Activated gamma-delta T cell (primary cell): Measurements from ENCODE around the gene BFSP2.

Experiments used
- DNase-seq: peaks from one replicate; lab custom pipeline; 2025; lab: John Stamatoyannopoulos, UW

Gene BFSP2

GRCh38 chr3:133418361-133418760 is 18.5 kb downstream of the BFSP2 start:
- DNase-seq, result no peak

- no peak for DNase-seq
These were observed 19.5 kb downstream of the BFSP2 start for GRCh38 chr3:133419151-133419909.

GRCh38 chr3:133424937-133425869 is 25.3 kb downstream of the BFSP2 start:
- DNase-seq, result no peak

- no peak for DNase-seq
These were observed 26.0 kb downstream of the BFSP2 start for GRCh38 chr3:133425898-133426297.

- no peak for DNase-seq
These were observed 26.9 kb downstream of the BFSP2 start for GRCh38 chr3:133426721-133427120.

- no peak for DNase-seq
These were observed 28.7 kb downstream of the BFSP2 start for GRCh38 chr3:133428552-133428951.

- DNase-seq, result no peak
These were observed 29.2 kb downstream of the BFSP2 start for GRCh38 chr3:133429063-133429462.

- DNase-seq, result no peak
These were observed 39.7 kb downstream of the BFSP2 start for GRCh38 chr3:133439563-133439962.

GRCh38 chr3:133440652-133441051 is 40.8 kb downstream of the BFSP2 start:
- no peak for DNase-seq

GRCh38 chr3:133441867-133442270 is 42.0 kb downstream of the BFSP2 start:
- DNase-seq, result no peak

GRCh38 chr3:133442518-133442917 is 42.7 kb downstream of the BFSP2 start:
- no peak for DNase-seq

GRCh38 chr3:133443649-133444422 is 44.0 kb downstream of the BFSP2 start:
- no peak for DNase-seq

- no peak for DNase-seq
These were observed 44.5 kb downstream of the BFSP2 start for GRCh38 chr3:133444423-133444774.

- DNase-seq, result no peak
These were observed 45.3 kb downstream of the BFSP2 start for GRCh38 chr3:133445108-133445507.

GRCh38 chr3:133447750-133448477 is 48.1 kb downstream of the BFSP2 start:
- DNase-seq, result no peak

GRCh38 chr3:133448478-133449122 is 48.7 kb downstream of the BFSP2 start:
- DNase-seq, result no peak

- DNase-seq, result no peak
These were observed 51.5 kb downstream of the BFSP2 start for GRCh38 chr3:133451309-133451708.

- DNase-seq, result no peak
These were observed 52.9 kb downstream of the BFSP2 start for GRCh38 chr3:133452641-133453319.

GRCh38 chr3:133453383-133453782 is 53.5 kb downstream of the BFSP2 start:
- DNase-seq, result no peak

- no peak for DNase-seq
These were observed 55.4 kb downstream of the BFSP2 start for GRCh38 chr3:133455281-133455680.

GRCh38 chr3:133455960-133456359 is 56.1 kb downstream of the BFSP2 start:
- no peak for DNase-seq
